ENCODE results near the gene HLCS.

The HLCS gene

DNA sequence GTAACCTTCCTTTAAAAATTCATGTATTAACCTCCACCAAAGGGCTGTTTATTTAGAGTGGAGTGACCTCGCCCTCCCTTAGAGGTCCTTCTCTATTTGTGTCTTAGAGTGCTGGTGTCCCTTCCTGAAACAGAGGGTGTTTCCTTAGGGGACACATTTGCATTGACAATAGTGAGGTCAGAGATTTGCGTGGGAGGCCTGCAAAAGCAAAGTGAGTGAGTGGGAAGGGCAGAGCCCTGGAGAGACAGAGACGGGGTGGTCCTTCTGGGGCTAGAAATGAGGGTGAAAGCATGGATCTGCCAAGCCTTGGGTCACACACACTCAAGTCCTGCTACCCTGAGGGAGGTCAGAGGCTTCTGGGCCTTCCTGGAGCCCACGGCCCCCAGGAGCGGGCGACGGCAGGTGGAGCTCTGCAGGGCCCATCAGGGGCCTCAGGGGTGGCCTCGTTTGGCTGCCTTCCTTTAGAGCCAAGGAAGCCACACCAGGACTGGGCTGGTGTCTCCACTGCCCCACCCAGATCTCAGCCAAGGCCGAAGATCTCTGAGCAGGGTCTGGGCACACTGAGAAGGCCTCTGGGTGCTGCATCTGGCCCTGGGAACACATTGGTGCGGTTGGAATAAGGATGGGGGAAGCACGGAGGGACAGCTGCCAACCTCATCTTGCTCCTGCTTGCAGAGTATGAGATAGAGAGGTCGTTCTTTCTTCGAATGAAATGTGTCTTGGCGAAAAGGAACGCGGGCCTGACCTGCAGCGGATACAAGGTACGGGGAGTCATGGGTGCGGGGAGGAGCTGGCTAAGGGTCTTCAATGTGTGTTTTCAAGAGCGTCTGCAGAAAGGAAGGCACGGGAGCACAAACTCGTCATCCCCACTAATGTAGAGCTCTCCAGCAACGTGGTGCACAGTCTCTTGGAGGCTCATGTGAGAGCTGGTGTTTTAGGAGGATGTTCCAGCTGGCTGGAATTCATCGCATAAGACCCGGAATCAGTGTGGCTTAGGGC, 243.8 kb downstream of the HLCS start:
- no peak for DNase-seq (ENCODE audit: low read depth)

DNA sequence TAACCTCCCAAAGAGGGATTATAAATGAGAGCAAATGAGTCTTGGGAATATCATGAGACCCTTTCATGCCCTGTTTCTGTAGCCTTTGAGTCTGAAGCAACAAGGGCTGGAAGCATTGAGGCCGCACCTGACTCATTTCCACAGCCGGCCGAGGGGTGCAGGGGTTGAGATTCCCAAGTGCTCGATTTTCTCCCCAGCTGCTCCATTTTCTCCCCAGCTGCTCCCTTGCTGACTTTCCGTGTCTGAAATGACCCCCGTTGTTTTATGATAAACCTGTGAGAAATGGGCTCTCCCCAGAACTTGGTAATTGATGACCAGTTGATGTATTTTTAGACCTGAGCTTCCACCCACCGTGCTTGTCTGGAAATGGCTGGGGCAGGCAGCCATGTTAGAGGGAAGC, 244.7 kb downstream of the HLCS start:
- no peak for DNase-seq (ENCODE audit: low read depth)

- DNase-seq (ENCODE audit: low read depth) = no peak
Observed at GRCh38 chr21:36719614-36720013, 246.9 kb downstream of the HLCS start.

DNA sequence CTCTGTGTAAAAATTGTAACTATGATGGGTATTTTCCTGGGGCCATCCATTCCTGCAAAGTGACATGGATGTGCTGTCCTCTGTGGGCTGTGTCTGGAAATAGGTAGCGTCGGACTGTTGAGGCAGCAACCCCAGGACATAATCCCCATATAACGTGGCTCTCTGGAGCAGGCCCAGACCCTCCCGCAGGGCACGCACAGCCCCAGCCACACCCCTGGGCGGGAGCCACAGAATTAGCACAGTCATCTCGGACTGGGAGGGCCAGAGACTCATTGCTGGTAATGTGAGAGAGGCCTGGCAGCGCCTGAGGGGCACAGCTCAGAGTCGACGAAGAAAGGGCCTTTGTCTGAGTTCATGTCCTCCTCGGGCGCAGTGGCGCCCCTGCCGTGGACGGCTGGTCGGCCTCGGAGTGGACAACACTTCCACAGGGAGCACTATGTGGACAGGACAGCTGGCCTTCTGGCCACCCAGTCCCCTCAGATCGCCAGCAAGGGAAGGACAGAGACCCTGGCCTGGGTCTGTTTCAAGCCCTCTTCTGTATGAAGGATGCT, 247.4 kb downstream of the HLCS start:
- no peak for DNase-seq (ENCODE audit: low read depth)

- no peak for DNase-seq (ENCODE audit: low read depth)
Observed at GRCh38 chr21:36717976-36718375, 248.5 kb downstream of the HLCS start.

DNA sequence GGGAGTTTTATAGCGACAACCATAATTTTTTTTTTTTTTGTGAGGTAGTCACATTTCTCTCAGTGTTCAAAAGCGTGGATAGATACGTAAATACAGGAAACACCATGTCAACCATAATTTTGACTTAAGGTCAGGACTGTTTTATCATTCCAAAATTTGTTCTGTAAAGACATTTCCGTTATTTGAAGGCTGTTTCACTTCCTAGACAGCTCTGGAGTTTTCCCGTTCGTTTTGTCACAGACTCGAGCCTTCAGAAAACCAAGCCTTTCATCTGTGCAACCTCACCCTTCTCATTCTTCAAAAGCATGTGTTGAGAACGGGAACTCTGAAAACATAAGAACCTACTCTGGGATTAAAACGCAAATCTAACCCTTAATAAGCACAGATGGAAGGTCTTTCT, 249.6 kb downstream of the HLCS start:
- DNase-seq (ENCODE audit: low read depth) = no peak

- no peak for DNase-seq (ENCODE audit: low read depth)
Observed at GRCh38 chr21:36716387-36716786, 250.1 kb downstream of the HLCS start.

DNA sequence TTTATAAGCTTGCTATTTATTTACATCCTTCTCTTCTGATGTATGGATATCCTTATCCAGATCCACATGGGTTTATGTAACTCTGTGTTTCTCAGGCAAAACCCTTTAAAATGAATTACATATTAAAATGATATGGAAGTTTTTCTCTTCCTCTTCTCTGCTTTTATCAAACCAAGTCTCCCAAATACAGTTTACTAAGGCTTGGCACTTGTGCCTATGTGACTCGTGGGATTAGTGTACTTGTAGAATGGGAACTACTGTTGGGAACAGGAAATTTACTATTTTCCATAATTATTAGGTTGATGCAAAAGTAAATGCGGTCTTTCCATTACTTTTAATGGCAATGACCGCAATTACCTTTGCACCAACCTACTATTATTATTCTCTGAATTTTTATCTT, 252.7 kb downstream of the HLCS start:
- no peak for DNase-seq (ENCODE audit: low read depth)

DNA sequence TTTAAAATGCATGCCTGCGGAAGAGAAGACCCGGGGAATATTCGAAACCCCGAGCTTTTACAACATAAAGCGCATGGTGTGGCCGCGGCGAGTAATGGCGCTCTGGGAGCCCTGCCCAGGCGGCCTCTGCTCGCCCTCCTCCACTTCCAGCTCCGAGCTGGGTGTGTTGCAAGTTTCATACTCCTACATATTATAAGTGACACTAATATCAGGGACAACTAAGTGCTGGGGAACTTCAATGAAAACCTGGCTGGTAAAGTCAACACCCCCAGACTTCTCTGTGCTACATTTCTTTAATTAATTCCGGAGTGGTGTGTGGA, 255.8 kb downstream of the HLCS start:
- no peak for DNase-seq (ENCODE audit: low read depth)

- DNase-seq (ENCODE audit: low read depth) = no peak
Observed at GRCh38 chr21:36709868-36710728, 256.4 kb downstream of the HLCS start.

GRCh38 chr21:36709030-36709867, 257.2 kb downstream of the HLCS start:
- no peak for DNase-seq (ENCODE audit: low read depth)

DNA sequence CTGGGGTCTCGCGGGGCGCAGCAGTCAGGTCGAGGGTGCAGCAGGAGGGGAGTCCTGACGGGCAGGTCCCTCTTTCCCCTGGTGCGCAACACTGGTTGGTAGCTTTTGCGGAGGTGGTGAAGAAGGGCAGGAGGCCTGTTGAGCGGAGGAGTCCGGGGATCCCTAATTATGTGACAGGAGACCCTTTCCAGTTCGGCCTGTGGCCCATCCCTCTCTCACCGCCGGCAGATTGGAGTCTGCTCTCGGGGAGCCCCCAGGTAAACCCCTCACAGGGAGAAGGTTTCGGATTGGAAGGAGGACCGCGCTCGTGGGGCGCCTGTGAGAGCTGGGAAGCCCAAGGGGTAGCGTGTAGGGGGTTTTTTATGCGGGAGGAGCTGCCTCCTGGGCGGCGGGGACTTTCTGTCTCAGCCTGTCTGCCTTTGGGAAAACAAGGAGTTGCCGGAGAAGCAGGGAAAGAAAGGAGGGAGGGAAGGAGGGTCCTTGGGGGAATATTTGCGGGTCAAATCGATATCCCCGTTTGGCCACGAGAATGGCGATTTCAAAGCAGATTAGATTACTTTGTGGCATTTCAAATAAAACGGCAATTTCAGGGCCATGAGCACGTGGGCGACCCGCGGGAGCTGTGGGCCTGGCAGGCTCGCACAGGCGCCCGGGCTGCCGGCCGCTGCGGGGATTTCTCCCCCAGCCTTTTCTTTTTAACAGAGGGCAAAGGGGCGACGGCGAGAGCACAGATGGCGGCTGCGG, 258.0 kb downstream of the HLCS start:
- no peak for DNase-seq (ENCODE audit: low read depth)

- DNase-seq (ENCODE audit: low read depth) = no peak
Observed at GRCh38 chr21:36707763-36708285, 258.6 kb downstream of the HLCS start.

DNA sequence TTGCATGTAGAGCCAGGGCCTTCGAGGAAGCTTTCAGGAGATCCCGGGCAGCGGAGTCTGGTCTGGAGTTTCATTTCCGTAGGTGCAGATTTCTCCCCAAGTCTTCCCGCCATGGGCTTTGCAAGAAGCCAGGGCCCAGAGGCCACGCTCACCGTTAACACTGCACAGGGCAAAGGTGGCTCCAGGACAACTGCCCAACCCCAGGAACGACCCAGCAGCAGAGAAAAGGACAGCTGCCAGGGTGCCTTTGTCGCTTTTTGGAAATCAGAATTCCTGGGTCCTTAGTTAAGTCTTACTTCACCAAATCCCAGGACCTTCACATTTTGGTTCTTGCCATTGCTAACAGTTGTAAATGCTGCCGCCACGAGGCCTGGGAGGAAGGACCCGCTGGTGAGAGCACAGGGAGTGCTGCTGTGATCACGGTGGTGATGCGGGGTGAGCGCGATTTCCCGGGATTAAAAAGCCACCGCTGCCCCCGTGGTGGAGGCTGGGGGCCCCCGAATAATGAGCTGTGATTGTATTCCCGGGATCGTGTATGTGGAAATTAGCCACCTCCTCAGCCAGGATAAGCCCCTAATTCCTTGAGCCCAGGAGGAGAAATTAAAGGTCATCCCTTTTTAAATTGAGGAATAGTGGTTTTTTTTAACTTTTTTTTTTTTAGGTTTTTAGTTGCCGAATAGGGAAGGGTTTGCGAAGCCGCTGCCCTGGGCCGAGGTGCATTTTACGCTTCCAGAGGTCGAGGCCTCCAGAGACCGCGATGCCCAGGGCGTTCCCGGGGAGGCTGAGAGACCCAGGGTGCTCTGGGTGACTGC, 259.3 kb downstream of the HLCS start:
- no peak for DNase-seq (ENCODE audit: low read depth)

DNA sequence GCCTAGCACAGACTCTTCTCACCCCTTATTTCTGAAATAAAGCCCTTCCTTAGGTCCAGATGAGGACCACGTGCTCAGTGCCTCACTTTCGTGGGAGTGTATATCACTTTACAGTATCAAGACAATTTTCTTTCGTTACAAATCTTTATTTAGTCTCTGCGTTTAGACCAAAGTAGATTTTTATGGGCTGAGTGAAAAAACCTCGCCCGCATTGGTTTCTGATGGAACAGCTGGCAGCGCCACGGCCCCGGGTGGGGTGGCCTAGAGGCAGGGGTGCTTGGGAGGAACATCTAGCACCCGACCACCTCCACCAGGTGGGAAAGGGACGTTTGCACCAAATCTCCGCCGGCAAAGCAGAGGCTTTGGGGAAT, 260.0 kb downstream of the HLCS start:
- DNase-seq (ENCODE audit: low read depth) = no peak

DNA sequence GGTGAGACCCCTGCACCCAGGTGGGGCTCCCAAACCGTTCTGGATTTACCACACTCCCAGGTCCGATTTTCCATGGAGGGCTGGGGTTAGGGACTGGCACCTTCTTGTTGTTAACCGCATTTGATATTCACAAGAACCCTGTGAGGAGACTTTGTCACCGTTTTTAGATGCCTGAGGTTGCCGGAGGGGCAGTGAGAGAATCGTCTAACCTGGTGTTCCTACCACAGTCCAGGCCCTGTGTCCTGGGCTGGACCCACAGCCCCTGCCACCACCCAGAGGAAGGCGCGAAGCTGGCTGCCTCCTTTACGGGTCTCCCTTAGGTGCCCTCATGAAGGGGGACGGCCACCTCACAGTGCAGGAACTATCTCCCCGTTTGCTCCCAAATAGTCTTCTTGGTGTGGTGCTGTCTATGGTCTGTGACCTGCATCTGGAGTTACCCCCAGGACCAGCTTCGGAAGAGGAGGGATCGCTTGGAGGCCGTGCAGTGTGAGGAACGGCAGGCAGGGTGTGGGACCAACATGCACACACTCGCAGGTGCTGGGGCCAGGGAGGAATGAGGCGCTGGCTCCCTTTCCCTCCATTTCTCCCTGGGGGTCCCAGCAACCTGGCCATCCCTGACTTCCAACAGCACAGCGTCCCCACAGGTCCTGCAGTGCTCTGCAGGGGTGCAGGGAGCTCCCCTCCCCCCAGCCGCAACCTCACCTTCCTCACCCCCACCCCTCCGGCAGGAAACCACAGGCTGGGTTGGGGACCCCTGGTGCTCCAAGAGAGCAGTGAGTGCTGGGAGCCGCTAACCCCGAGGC, 260.6 kb downstream of the HLCS start:
- DNase-seq (ENCODE audit: low read depth) = no peak

GRCh38 chr21:36704958-36705678, 261.4 kb downstream of the HLCS start:
- DNase-seq (ENCODE audit: low read depth) = no peak

GRCh38 chr21:36704281-36704957, 262.1 kb downstream of the HLCS start:
- no peak for DNase-seq (ENCODE audit: low read depth)
